RKO (cell line): ENCODE data around the gene HIVEP3.
A peak's percentile ranks its signal among the peaks of the same experiment; 100 is the strongest.

ENCODE experiments used
- DNase-seq: peaks from one replicate; pipeline ENCODE4 v3.0.0-alpha.2; 2016; ENCODE audit warnings: low spot score

HIVEP3 gene

GRCh38 chr1:41530411-41530810, 388.3 kb downstream of the HIVEP3 start:
- DNase-seq, result no peak

DNA sequence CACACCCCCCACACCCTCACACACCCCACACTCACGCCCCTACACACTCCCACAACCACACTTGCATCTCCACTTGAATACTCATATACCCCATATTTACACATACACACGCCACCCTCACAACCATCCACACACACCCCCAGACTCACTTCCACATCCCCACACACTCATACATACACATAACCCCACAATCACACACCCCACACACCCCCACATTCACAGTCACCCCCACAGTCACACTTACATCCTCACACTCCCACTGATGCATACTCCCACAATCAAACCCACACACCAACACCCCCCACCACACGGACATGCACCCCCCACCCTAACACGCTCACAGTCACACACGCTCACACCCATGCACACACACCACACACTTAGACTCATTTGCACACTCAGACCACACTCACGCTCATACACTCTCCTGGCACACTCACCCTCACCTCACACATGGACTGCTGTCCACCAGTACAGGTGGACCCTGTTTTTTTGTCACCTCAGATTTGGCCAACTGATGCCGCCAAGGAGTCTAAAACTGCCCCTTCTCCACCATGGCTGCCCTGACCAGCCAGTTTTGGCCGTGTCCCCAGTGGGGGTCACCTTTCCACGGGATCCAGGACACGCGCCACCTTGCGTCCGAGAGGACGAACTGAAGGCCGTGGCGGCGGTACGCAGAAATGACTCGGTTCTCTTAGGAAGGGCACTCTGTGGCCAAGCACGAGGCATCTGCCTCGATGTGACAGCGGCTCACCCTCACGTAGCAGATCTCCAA, 388.9 kb downstream of the HIVEP3 start:
- DNase-seq, result no peak

DNA sequence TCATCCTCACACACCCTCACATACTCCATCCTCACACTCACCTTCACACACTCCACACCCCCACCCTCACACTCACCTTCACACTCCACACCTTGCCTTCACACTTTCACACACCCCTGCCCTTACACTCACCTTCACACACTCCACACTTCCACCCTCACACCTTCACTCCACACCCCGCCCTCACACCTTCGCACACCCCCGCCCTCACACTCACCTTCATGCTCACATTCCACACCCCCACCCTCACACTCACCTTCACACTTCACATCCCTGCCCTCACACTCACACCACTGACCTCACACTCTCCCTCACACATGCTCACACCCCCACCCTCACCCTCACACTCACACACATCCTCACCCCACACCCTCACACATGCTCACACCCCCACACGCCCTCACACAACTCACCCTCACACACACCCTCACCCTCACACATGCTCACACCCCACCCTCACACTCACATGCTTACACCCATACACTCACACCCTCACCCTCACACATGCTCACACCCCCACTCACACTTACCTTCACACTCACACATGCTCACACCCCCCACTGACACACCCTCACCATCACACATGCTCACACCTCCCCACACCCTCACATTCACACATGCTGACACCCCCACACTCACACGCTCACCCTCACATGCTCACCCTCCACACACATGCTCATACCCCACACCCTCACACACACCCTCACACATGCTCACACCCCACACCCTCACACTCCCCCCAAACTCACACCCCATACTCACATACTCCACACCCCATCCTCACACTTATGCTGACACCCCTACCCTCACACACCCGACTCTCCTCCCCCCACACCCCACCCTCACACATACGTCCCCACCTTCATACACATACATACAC, 389.8 kb downstream of the HIVEP3 start:
- DNase-seq, result no peak

DNA sequence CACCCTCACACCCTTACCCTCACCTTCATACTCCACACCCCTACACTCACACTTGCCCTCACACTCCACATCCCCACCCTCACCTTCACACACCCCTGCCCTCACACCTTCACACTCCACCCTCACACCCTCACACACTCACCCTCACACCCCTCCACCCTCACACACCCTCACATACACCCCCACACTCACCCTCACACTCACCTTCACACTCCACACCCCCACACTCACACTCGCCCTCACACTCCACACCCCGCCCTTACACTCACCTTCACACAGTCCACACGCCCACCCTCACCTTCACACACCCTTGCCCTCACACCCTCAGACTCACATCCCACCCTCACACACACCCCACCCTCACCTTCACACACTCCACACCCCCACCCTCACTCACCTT, 390.6 kb downstream of the HIVEP3 start:
- no peak for DNase-seq

- DNase-seq, result no peak
Observed at GRCh38 chr1:41526956-41527561, 391.7 kb downstream of the HIVEP3 start.

GRCh38 chr1:41525891-41526587, 392.7 kb downstream of the HIVEP3 start:
- DNase-seq, result no peak

DNA sequence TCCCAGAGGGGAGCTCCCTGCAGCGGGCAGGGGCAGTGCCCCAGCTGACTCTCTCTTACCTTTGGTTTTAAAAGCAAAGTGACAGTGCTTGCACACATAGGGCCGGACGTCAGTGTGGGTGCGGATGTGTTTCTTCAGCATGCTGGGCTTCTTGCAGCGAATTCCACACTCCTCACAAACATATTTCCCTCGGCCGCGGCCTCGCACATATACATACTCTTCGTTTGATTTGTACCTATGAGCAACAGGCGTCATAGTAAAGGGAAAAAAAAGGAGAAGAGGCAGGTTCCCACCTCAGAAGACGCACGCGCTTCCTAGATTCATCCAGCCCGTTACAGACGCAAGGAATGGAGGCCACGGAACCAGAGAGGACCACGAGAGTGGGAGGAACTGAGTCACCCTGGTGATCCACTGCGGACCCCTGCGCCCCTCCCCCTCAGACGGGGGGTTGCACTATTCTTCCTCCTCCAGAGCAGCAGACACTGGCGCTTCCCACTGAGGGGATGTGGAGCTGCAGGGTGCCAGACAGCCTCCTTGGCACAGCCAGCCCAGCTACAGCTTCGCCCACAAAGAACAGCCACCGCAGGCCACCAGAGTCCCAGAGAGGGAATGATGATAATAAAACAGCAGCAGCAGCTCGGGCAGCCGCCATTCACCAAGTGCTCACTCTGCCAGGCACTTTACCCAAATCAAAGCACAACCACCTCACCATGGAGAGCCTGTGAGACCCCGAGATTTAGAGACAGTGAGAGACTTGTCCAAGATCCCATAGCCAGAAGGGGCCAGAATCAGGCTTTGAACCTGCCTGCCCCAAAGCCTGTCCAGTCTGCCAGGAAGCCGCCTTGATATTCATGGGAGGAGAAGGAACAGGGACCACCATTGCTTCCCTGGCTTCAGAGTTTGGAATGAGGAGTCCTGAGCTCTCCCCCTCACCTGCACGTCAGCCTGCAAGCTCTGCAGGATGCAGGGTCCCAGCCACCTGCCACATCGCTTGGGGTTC, 393.7 kb downstream of the HIVEP3 start:
- no peak for DNase-seq

- DNase-seq, result no peak
Observed at GRCh38 chr1:41523949-41524675, 394.6 kb downstream of the HIVEP3 start.

- DNase-seq, result no peak
Observed at GRCh38 chr1:41523071-41523470, 395.7 kb downstream of the HIVEP3 start.

GRCh38 chr1:41521766-41522165, 397.0 kb downstream of the HIVEP3 start:
- no peak for DNase-seq

GRCh38 chr1:41520951-41521752, 397.6 kb downstream of the HIVEP3 start:
- DNase-seq, result no peak

- DNase-seq, result no peak
Observed at GRCh38 chr1:41519667-41520066, 399.1 kb downstream of the HIVEP3 start.

DNA sequence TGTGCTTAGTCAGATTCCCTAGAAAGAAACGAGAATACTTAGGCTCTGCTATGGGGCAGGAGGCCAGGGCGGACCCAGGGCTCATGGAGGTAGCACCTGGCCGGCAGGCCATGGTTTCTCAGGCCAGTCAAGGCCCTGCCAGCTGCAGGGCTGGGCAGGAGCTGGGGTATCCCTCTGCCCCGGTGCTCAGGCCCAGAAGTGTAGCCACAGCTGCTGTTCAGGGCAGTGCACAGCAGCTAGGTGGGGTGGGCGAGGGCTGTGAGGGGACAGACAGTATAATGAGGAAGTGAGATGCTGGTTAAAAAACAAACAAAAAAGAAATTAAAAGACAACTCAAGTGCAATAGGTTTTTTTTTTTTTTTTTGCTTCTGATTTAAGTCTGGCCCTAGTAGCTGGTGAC, 400.3 kb downstream of the HIVEP3 start:
- DNase-seq, result no peak

DNA sequence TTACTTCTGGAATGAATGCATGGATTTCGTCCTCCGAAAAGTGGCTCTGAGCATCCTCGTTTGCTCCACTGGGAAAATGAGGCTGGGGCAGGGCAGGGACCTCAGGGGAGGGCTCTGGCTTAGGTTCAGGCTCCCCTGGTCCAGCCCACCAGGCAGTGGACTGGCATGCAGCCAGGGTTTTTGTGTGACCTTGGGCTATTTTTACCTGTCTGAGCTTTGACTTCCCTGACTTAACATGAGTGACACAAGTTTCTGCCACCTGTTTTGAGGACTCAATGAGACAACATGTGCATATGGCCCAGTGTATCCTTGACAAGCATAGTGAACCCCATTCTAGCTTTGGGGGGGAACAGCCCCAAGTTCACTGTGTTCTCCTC, 401.7 kb downstream of the HIVEP3 start:
- no peak for DNase-seq

DNA sequence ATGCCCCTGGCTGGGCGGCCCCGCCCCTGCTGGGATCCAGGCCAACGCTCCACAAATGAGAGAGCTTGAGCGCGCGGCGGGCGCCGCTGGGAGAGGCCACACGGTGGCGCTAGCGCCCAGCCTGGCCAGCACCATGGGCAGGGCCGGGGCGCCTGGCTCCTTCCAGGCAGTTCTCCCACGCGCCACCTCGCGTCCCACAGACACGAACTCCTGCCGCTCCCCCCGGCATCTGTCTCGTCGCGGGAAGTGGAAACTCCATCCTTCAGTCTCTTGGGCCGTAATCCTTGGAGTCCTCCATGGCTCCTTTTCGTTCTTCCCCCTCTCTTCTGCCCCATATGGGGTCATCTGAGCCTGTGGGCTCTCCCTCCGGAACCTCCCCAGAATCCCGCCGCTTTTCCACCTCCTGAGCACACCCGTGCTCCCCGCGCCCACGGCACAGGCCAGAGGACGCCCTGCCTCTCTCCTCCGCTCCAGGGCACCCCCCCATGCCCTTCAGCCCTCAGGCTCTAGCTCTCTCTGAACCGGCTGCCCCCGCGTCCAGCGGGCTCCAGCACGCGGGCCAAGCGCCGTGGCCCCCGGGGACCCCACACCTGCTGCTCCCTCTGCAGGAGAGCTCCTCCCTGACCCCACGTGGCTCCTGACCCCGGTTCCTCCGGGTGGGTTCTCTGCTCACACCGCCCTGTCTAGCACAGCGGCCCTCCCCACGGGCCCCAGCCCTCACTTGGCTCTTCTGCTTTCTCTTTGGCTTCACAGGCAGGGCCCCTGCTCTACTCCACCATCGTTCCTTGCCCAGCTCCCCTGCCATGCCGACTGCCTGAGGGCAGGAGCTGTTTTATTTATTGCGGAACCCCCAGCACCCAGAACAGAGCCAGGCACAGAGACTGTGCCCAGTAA, 402.3 kb downstream of the HIVEP3 start:
- peak; percentile 75 for DNase-seq

DNA sequence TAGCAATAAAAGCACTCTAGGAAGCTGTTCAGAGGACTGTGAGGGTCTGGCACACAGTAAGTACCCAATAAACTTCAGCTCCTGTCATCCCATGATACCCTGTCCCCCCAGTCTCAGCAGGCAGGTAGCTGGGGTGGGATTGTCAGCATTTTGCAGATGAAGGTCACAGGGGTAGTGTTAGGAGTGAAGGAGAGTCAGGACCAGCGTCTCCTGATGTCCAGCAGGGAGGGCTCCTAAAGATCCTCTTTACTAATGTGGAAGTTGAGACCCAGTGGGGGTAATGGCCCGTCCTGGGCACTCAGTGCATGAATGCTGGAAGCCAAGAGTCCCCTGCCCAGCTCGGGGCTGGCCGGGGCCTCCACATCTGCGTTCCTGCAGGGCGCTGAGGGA, 402.9 kb downstream of the HIVEP3 start:
- no peak for DNase-seq

- no peak for DNase-seq
Observed at GRCh38 chr1:41515131-41515678, 403.5 kb downstream of the HIVEP3 start.

DNA sequence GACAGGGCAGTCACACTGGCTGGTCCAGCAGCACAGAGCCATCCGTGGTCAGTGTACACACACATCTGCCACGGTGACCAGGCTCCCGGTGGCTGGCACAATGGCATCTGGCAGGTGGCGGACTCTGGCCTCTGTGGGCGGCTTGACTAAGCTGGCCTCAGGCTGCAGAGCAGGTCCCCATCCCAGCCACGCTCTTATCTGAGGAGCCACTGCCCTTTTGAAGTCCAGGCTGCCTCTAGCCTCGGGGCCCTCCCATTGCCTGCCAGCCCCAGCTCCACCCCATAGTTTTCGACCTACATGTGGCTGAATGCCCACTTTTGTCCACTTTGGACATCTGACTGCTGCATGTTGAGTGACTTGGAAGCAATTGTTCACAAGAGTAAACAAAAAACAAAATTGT, 404.3 kb downstream of the HIVEP3 start:
- DNase-seq, result no peak
